Epithelial cell of prostate (primary cell): ENCODE data around the gene RHOD.

Experiments
- DNase-seq: peaks from one replicate; pipeline ENCODE4 v3.0.0-alpha.2; 2011; ENCODE audit warnings: low read depth, low spot score
- H3K27ac ChIP-seq: fragments of 450-650 bp; 2 replicates; pipeline ENCODE4 v1.5.1; 2017; ENCODE audit warnings: mild to moderate bottlenecking

Gene RHOD

DNA sequence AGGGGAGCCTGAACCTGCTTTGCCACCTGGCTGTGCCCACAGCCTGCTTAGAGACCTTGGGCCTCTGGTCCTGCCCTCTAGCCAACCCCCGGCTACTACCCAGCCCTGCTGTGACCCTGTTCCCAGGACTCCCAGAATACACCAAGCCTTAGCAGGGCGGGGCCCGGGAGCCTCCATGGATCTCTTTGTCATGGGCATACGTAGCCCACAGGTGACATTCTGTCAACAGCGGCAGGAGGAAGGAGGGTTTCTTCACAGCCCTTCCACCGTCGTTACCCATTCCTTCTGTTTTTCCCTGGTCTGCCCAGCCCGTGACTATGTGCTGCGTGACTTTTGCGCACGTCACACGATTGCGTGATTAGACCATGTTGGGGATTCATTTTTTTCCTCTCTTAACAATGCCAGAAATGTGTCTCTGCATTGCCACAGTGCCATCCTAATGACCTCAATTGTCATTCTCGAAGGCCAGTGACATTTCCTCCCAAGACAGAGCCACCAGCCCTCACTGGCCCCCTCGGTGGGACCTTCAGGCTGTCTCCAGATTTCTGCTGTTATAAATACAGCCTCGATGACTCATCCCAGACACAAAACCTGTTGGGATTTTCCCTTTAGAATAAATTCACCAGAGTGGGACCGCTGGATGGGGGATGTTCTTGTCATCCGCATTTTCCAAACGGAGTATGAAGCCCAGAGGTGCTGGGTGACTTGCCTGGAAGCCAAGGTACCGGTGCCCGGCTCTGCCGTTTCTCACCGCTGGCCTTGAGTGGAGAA, 24.7 kb upstream of the RHOD start:
- DNase-seq, result no peak
- H3K27ac ChIP-seq, result no peak overlapping the region

DNA sequence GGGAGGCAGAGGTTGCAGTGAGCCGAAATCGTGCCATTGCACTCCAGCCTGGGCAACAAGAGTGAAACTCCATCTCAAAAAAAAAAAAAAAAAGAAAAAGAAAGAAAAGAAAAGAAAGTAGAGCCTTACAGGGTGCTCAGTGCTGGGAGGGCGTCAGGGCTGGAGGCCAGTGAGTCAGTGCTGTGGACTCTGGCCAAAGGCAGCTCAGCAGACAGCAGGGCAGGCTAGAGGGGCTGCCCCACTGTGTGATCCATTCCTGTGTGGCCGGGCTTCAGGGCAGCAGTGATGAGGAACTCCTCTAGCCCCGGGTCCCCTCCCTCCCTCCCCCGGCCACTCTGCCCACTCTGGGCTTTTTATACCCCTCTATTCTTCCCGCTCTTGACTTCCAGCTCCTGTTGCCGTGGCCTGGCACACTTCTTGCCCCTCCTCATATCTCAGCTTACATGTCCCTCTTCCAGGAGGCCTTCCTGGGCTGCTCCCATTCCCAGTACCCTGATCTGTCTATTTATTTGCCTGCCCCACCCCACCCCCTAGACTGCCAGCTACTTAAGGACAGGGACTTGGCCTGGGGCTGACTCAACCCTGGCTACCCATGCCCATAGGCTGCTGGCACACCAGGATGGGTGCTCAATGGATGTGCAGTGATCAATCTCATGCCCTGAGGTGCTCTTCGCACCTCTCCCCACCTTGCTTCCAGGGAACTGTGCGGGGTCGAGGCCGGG, 23.7 kb upstream of the RHOD start:
- no peak for DNase-seq
- H3K27ac ChIP-seq, result no peak overlapping the region

DNA sequence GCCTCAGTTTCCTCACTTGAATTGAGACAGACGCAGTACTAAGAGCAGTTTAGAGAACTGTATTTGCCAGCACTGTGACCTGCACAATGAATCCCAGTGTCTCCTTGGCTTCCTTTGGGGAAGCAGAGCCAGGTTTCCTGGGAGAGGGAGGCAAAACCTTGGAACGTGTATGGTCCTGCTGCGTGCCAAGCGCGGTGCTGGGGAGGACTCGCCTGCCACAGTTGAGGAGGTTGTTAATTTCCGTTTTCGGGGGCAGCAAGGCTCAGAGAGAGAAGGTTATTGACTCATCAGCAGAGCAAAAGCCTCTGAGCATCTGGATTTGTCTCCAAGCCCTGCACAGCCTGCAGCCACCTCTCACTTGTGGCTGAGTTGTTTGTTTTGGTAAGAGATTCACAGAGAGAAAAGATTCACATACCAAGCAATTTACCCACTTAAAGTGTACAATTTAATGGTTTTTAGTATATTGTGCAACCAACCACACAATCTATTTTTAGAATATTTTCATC, 22.9 kb upstream of the RHOD start:
- H3K27ac ChIP-seq, result no peak overlapping the region
- no peak for DNase-seq

DNA sequence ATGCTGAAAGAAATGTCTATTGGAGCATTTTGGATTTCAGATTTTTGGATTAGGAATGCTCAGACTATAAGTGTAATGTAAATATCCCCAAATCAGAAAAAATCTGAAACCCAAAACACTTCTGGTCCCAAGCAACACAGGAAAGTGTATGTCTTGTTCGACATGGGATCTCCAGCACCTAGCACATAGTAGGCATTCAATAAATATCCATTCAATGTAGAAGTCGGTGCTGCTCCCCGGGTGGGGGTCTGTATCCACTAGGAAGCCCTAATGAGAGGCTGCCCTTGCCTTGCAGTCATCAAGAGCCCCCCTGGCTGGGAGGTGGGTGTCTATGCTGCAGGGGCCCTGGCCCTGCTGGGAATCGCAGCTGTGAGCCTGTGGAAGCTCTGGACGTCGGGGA, 22.3 kb upstream of the RHOD start:
- DNase-seq, result no peak
- no peak overlapping the region for H3K27ac ChIP-seq

DNA sequence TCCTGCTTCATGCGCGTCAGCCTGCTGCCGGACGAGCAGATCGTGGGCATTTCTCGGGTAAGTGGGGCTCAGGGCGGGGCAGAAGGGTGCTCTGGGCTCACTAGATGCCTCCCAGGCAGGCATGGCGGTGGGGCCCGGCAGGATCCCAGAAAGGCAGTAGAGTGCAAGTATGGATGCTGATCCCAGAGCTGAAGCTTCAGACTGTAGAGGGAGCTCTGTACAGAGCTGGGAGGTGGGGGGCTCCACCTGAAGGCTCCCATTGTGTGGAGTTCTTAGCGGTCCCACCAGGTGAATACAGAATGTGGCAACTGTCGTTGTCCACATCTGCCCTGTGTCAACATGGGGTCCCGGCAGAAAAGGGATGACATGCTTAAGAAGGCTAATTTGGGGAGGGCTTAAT, 16.5 kb upstream of the RHOD start:
- DNase-seq, result no peak
- H3K27ac ChIP-seq, result no peak overlapping the region

DNA sequence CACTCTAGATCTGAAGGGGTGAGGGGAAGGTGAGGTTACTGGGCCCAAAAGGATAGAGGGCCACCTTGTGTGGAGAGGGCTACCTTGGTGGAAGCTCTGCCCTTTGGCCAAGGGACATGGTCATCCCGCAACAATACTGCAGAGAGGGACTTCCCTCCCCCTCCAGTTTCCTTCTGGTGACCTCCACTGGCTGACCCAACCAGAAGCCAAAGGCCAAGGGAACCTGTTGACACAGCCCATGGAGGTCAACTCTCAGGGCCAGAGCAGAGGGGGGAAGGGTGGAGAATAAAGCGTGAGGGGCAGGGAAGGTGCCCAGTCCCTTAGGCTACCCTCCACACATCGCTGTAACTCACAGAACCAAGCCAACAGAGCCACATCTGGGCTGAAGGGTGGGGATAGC, 15.0 kb upstream of the RHOD start:
- no peak for DNase-seq
- H3K27ac ChIP-seq, result no peak overlapping the region

DNA sequence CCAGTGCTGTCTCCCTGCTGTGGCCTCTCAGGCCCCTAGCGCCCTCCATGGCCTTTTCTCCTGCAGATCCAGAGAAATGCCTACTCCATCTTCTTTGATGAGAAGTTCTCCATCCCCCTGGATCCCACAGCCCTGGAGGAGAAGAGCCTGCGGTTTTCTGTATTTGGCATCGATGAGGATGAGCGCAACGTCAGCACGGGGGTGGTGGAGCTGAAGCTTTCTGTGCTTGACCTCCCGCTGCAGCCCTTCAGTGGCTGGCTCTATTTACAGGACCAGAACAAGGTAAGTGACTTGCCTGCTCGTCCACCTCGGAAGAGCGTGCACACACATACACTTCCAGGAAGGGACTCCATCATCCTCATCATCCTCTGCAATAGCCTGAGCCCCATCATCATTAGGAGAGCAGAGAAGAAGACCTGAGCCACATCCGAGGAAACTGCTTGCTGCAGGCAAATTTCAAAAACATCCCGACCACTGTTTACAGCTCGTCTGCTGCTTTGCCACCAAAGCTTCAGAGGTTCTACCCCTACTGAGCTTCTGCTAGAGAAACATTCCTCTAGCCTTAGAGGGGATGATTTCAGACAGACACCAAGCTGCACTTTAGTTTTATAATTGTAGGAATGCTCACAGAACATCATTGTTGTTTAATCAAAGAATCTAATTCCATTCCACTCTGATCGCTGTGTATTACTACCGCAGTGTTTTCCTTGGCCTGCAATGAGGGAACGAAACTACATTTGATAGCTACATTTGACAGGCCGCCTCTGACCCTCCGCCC, 12.9 kb upstream of the RHOD start:
- H3K27ac ChIP-seq, result no peak overlapping the region
- no peak for DNase-seq

DNA sequence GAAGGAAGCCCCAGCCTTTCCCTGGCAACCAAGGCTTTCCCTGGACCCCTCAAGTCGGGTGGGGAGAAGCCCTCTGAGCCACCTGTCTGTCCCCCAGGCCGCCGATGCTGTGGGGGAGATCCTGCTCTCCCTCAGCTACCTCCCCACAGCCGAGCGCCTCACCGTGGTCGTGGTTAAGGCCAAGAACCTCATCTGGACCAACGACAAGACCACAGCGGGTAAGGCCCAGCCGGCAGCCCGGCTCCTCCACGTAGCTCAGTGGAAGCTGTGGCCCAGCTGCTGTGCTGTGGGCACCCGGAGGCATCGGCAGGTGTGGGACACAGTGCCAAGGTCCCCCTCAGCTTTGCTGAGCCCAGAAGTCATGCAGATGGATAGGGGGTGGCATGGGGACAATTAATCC, 12.2 kb upstream of the RHOD start:
- H3K27ac ChIP-seq, result no peak overlapping the region
- DNase-seq, result no peak

DNA sequence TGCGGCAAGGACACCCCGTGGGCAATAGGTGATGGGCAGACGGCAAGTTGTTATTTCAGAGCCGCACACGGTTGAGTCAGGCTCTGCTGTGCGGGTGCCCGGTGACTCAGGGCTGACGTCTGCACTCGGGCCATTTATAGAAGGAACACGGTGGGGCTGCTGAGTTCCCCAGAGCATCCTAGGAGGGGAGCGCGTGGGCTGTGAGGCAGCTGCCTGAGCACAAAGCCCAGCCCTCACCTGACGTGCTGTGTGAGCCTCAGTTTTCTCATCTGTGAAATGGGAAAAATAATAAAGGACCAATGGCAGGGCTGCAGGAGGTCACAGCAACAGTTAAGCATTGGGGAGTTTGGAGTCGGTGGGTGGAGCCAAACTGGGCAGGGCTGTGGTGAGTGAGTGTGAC, 11.3 kb upstream of the RHOD start:
- DNase-seq, result peak; percentile 48
- H3K27ac ChIP-seq, result no peak overlapping the region

DNA sequence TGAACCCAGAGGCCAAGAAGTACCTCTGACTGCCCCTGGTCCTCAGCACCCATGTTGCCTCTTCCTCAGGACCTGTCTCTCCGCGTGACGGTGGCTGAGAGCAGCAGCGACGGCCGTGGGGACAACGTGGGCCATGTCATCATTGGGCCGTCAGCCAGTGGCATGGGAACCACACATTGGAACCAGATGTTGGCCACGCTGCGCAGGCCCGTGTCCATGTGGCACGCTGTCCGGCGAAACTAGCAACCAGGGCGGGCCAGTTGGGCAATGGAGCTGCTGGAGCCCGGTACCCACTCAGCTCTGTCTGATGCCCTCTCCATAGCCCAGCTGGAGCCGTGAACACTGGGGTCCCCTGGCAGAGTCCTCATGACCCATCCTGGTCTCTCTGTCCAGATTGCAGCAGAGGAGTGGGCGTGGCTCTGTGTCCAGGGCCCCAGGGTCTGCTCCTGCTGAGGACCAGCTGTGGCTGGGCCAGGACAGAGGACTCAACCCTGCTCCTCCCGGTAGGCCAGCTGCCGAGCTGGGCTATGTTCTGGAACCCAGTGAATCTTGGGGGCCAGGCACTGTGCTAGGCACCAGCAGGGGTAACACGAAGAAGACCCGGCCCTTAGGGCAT, 8.0 kb upstream of the RHOD start:
- H3K27ac ChIP-seq, result no peak overlapping the region
- DNase-seq, result no peak

DNA sequence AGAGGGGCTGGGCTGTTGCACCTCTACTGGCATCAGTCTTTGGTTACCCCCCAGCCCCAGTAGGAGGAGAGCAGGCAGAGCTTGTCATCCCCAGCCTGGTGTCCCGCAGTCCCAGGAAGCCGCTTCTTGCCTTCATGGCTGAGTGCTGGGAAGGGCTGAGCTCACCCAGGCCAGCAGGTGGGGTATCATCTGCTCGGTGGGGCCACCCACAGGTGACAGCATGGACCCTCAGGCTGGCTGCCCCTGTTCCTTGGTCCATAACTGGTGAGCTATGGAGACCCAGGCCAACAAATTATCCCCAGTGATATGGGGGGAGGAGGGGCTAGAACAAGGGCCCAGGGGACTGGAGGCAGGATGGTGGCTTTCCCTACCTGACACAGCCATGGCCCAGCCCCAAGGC, 6.5 kb upstream of the RHOD start:
- no peak overlapping the region for H3K27ac ChIP-seq
- DNase-seq, result no peak

DNA sequence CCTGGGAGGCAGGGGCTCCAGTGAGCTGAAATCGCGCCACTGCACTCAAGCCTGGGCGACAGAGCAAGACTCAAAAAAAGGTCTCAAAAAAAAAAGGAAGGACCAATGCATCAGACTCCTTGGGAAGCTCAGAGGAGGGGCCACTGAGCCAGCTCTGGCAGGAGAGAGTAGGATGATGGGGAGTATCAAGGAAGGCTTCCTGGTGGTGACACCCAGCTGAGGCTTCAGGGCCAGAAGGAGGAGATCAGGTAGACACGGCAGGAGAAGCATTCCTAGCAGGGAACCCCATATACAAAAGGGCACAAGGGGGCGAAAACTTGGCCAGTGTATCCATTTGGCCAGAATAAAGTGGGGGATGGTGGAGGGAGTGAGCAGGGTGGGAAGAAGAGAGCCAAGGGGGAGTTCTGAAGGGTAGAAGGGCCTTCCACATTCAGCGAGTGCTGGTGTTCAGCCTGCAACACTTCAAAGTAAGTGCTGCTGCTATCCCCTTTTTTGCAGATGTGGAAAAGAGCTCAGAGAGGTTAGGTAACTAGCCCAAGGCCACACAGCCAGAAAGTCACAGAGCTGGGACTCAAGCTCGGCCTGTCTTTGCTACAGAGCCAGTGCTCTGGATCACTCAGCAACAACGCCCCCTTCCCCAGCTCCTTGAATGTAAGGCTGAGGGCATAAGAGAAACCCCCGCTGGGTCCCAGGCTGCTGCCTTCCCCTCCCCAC, 5.3 kb upstream of the RHOD start:
- H3K27ac ChIP-seq, result no peak overlapping the region
- DNase-seq, result no peak

DNA sequence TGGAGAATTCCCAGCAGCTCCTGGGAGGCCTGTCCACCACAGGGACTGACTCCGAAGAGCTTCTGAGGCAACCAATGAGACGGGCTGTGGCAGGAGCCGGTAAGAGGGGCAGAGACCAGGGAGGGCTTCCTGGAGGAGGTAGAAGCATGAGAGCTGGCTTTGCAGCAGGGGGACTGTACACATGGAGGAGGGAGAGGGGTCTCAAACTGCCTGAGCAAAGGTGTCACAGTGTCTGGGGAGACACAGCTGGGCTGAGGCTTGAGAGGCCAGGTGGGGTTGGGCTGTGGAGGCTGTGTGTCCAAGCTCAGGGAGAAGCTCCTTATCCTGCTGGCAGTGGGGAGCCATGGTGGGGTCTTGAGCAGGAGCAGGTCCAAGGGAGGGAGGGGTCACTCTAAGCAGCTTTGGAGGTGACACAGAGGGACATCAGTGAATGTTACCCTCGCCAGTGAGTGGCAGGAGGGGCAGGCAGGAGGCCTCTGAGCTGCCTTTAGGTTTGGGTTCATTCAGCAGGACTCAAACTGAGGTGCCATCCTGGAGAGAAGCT, 4.6 kb upstream of the RHOD start:
- H3K27ac ChIP-seq, result no peak overlapping the region
- no peak for DNase-seq

DNA sequence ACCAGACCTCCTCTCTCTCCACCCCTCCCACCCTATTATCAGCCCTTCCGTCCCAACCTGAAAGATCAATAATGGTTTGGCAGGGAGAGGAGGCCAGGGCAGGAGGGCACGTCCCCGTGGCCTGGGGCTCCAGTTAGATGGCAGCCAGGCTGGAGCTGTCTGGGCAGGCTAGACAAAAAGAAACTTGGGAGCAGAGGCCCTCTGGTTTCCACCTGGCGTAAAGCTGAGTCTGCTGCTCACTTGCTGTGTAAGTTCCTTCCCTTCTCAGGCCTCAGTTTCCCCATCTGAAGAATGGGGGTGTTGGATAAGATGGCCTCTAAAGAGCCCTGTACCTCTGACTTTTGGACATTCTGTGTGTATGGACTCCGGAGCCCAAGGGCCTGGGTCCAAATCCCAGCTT, 3.8 kb upstream of the RHOD start:
- no peak overlapping the region for H3K27ac ChIP-seq
- DNase-seq, result no peak

DNA sequence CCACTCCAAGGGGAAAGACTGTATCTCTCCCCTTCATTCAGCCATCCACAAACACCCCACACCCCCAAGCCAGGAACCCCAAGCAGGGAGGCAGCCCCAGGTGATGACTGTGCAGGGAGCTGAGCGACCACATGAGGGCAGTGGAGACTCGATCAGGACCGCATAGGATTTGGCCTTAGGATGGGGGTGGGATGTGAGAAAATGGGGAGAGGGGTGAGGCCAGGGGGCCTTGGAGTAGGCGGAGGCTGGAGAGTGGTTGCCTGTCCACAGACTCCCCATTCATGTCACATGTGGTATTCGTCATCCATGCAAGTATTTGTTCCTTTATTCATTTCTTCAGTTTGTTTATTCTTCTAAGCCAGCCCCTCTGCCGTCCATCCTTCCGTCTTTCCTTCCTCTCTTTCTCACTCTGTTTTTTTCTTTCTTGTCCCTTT, 2.7 kb upstream of the RHOD start:
- H3K27ac ChIP-seq, result peak overlapping the region; percentile 98
- DNase-seq, result no peak

DNA sequence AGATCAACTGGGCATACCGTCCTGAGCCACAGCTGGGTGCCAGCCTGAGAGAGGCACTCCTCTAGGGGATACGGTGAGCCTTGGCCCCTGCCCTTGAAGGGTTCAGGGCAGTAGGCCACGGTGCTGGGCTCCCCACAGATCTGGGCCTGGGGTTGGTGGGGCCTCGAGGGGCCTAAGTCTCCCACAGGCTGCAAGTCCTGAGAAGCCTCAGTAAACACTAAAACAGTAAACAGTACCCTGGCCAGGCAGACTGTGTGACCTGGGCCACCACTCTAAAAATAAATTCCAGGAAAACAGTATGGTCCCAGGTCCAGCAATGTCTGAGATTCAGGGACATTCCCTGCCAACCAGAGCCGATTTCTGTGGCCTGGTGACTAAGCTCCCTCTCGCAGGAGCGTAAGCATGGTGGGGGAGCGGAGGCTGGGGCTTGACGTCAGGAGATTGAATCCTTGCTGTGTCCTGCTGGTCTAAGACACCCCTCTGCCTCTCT, 2.3 kb upstream of the RHOD start:
- H3K27ac ChIP-seq, result peak overlapping the region; percentile 98
- no peak for DNase-seq

DNA sequence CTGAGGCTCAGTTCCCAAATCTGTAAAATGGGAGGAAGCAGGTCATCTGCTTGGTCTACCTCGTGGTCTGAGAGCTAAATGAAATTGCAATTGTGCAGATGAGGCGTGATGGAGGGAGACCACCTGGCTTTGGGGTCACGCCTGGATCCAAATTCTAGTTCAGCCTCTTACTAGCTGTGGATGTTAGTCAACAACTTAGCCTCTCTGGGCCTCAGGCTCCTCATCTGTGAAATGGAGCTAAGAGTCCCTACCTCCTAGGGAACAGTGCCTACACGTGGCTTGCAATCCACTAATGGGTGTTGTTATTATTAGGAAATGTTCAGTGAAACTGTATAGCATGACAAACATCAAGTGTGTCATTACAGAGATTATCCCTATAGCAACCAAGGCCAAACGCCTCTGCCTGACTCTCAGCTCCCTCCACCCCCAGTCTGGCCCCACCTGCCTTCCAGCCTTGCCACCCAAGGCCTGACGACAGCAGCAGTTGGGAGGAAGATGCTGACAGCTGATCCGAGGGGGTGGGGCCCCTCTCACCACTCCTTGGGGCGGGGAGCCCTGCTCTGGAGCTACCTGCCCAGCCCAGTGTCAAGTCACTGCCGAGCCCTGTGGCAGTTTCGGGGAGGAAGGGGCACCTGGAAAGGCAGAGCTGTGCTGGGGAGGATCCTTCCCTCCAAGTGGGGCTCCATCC, 1.7 kb upstream of the RHOD start:
- DNase-seq, result peak; percentile 98
- H3K27ac ChIP-seq, result peak overlapping the region; percentile 98

DNA sequence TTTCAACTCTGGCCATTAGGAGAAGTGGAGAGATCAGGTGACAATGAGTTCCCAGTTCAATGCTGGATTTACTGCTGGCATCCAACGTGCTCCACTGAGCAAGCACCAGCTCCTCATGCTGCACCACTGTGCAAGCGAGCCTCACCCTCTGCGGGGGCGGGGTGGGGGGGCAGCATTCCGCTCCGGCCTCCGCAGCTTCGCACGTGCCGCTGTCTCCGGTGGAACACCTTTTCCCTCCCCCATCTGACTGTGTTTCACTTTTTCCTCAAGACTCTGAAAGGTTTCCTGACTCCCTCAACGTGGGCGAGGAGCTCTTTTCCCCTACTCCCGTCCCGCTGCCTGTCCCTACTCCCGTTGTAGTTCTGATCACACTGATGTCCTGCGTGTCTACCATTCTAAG, 835 bp upstream of the RHOD start:
- peak overlapping the region; percentile 98 for H3K27ac ChIP-seq
- DNase-seq, result peak; percentile 73

DNA sequence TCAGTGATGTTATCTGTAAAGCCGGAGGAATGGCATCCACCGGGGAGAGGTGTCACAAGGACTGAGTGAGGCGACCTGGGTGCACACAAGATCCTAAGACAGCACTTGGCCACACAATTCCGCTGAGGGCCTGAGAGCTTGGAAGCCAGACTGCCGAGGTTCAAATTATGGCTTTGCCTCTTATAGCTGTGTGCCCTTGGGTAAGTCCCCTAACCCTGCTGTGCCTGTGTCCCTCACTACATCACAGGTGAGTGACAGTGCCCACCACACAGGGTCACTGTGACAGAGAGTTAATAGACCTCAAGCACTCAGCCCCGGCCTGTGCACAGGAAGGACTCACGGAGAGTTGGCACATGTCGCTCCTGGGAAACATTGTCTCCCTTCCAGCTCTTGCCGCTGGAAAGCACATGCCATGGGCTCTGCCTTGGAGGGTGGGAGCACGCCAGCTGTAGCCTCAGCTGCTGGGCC, 592 bp downstream of the RHOD start:
- DNase-seq, result no peak
- H3K27ac ChIP-seq, result peak overlapping the region; percentile 98
